ENCODE data around the gene ZNF280D.

Gene ZNF280D

GRCh38 chr15:56754772-56755370 is 21.6 kb upstream of the ZNF280D start:
- no peak for FAIRE-seq
- no peak for DNase-seq (ENCODE audit: insufficient read length, low spot score)

- FAIRE-seq = no peak
- DNase-seq (ENCODE audit: insufficient read length, low spot score) = no peak
These were observed 19.7 kb upstream of the ZNF280D start for GRCh38 chr15:56752986-56753385.

- FAIRE-seq = no peak
- DNase-seq (ENCODE audit: insufficient read length, low spot score) = no peak
These were observed 16.7 kb upstream of the ZNF280D start for GRCh38 chr15:56749982-56750381.

GRCh38 chr15:56744701-56745683 is 11.7 kb upstream of the ZNF280D start:
- no peak for FAIRE-seq
- DNase-seq (ENCODE audit: insufficient read length, low spot score) = no peak

GRCh38 chr15:56741541-56741940 is 8.2 kb upstream of the ZNF280D start:
- DNase-seq (ENCODE audit: insufficient read length, low spot score) (no peak), FAIRE-seq (no peak)

GRCh38 chr15:56739964-56740640 is 6.8 kb upstream of the ZNF280D start:
- FAIRE-seq (no peak), DNase-seq (ENCODE audit: insufficient read length, low spot score) (no peak)

GRCh38 chr15:56739474-56739873 is 6.2 kb upstream of the ZNF280D start:
- no peak for FAIRE-seq
- DNase-seq (ENCODE audit: insufficient read length, low spot score) = no peak

GRCh38 chr15:56737791-56738190 is 4.5 kb upstream of the ZNF280D start:
- FAIRE-seq (no peak), DNase-seq (ENCODE audit: insufficient read length, low spot score) (no peak)

GRCh38 chr15:56736881-56737707 is 3.8 kb upstream of the ZNF280D start:
- no peak for DNase-seq (ENCODE audit: insufficient read length, low spot score)
- FAIRE-seq = no peak

- DNase-seq (ENCODE audit: insufficient read length, low spot score) = no peak
- no peak for FAIRE-seq
These were observed 3.0 kb upstream of the ZNF280D start for GRCh38 chr15:56736308-56736707.

GRCh38 chr15:56735589-56735988 is 2.3 kb upstream of the ZNF280D start:
- DNase-seq (ENCODE audit: insufficient read length, low spot score) = no peak
- FAIRE-seq = no peak

- DNase-seq (ENCODE audit: insufficient read length, low spot score) (no peak), FAIRE-seq (no peak)
These were observed 815 bp upstream of the ZNF280D start for GRCh38 chr15:56734013-56734635.

GRCh38 chr15:56732886-56733135 is 498 bp downstream of the ZNF280D start:
- FAIRE-seq (no peak), DNase-seq (ENCODE audit: insufficient read length, low spot score) (no peak)

GRCh38 chr15:56732135-56732885 is 999 bp downstream of the ZNF280D start:
- FAIRE-seq (peak; percentile 79), DNase-seq (ENCODE audit: insufficient read length, low spot score) (peak; percentile 9)

- no peak for FAIRE-seq
These were observed 1.8 kb downstream of the ZNF280D start for GRCh38 chr15:56731548-56731947.

GRCh38 chr15:56729561-56729960 is 3.7 kb downstream of the ZNF280D start:
- no peak for FAIRE-seq
- DNase-seq (ENCODE audit: insufficient read length, low spot score) = no peak

More at GRCh38 chr15:56731548-56731947, 1.8 kb downstream of the ZNF280D start:
- DNase-seq (ENCODE audit: insufficient read length, low spot score) = no peak

- DNase-seq (ENCODE audit: insufficient read length, low spot score) (no peak), FAIRE-seq (no peak)
These were observed 7.9 kb downstream of the ZNF280D start for GRCh38 chr15:56725386-56725785.

- no peak for FAIRE-seq
- DNase-seq (ENCODE audit: insufficient read length, low spot score) = no peak
These were observed 9.1 kb downstream of the ZNF280D start for GRCh38 chr15:56724232-56724631.

- DNase-seq (ENCODE audit: insufficient read length, low spot score) = no peak
- no peak for FAIRE-seq
These were observed 9.5 kb downstream of the ZNF280D start for GRCh38 chr15:56723787-56724186.

All from GM19239 (cell line).